GM12873 (cell line): ENCODE results near the gene SS18.

Experiments used
- CTCF ChIP-seq: IDR thresholded peaks from 2 replicates; pipeline ENCODE4 v1.5.1; 2012; ENCODE audit warnings: low read depth, mild to moderate bottlenecking, moderate library complexity, low read length, control low read depth; ENCODE audit not compliant: insufficient read depth; ENCODE audit errors: missing control alignments

The SS18 gene

GRCh38 chr18:26071020-26071419 is 19.4 kb downstream of the SS18 start:
- no peak for TF ChIP-seq CTCF

GRCh38 chr18:26059357-26059756 is 31.1 kb downstream of the SS18 start:
- TF ChIP-seq CTCF: no peak

- TF ChIP-seq CTCF: no peak
These were observed 33.1 kb downstream of the SS18 start for GRCh38 chr18:26057344-26057773.

GRCh38 chr18:26056291-26056690 is 34.1 kb downstream of the SS18 start:
- no peak for TF ChIP-seq CTCF

- no peak for TF ChIP-seq CTCF
These were observed 37.9 kb downstream of the SS18 start for GRCh38 chr18:26052505-26052904.

GRCh38 chr18:26051843-26052242 is 38.6 kb downstream of the SS18 start:
- TF ChIP-seq CTCF: no peak

- TF ChIP-seq CTCF: no peak
These were observed 43.9 kb downstream of the SS18 start for GRCh38 chr18:26046419-26047077.
